ENCODE data around the gene OR7G2.

DNA sequence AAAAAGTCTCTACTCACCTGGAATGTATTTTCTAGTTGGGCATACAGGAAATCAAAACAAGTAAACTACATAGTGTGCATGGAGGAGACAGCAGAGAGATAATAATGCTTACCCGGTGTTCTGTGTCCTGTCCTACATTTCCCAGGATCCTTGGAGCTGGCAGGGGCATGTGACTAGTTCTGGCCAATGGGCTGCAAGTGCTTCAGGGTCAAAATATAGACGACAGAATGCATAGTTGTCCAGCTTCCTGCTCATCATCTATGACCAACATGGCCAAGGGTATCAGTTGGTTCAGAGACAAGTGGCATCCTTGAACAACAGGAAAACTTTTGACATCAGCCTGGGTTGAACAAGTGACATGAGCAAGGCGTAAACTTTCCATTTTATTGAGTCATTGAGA, 41.4 kb upstream of the OR7G2 start:
- TF ChIP-seq, protein P1, sequence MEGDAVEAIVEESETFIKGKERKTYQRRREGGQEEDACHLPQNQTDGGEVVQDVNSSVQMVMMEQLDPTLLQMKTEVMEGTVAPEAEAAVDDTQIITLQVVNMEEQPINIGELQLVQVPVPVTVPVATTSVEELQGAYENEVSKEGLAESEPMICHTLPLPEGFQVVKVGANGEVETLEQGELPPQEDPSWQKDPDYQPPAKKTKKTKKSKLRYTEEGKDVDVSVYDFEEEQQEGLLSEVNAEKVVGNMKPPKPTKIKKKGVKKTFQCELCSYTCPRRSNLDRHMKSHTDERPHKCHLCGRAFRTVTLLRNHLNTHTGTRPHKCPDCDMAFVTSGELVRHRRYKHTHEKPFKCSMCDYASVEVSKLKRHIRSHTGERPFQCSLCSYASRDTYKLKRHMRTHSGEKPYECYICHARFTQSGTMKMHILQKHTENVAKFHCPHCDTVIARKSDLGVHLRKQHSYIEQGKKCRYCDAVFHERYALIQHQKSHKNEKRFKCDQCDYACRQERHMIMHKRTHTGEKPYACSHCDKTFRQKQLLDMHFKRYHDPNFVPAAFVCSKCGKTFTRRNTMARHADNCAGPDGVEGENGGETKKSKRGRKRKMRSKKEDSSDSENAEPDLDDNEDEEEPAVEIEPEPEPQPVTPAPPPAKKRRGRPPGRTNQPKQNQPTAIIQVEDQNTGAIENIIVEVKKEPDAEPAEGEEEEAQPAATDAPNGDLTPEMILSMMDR (IDR thresholded peaks at IDR 0.05) = no peak
- TF ChIP-seq POLR2A (IDR thresholded peaks at IDR 0.05) (no peak), EP300 (IDR thresholded peaks at IDR 0.05) (no peak), POLR2AphosphoS5 (IDR thresholded peaks at IDR 0.05) (no peak)

All from suprapubic skin (tissue), 4 donors.